Transverse colon (tissue), 4 donors: ENCODE results near the gene LCT. TPM values are rescaled to one million over a fixed set of nuclear protein-coding genes. Genes with fewer than 3 reads are reported as not detected.

Experiments
- DNase-seq: peaks from one replicate; pipeline ENCODE4 v3.0.0-alpha.2; 2019
- H3K27ac ChIP-seq, 4 donors: fragments of 200-600 bp; sonication (generic); 2 replicates each; pipeline ENCODE4 v1.5.1; 2016 to 2018; ENCODE audit warnings: inconsistent platforms in 4 of 4
- H3K27me3 ChIP-seq: fragments of 200-600 bp; sonication (generic); 2 replicates; pipeline ENCODE4 v1.5.1; 2017; ENCODE audit warnings: inconsistent platforms
- H3K36me3 ChIP-seq, 4 donors: fragments of 200-600 bp; sonication (generic); 2 replicates each; pipeline ENCODE4 v1.5.1; 2017 to 2019; ENCODE audit warnings: inconsistent platforms in 4 of 4
- H3K4me1 ChIP-seq, 4 donors: fragments of 200-600 bp; sonication (generic); 2 replicates each; pipeline ENCODE4 v1.5.1; 2017 to 2020; ENCODE audit warnings: inconsistent platforms in 4 of 4
- H3K4me3 ChIP-seq, 4 donors: fragments of 200-600 bp; sonication (generic); 1 replicate in 1 of 4; 2 replicates in 3 of 4; pipeline versions ENCODE4 v1.5.1 to v1.6.1; 2017 to 2019; ENCODE audit warnings: inconsistent platforms in 4 of 4
- H3K9me3 ChIP-seq, 2 donors: fragments of 200-600 bp; sonication (generic); 2 replicates each; pipeline ENCODE4 v1.5.1; 2017 to 2019; ENCODE audit warnings: inconsistent platforms in 2 of 2
- CTCF ChIP-seq, 5 experiments: fragments of 200-600 bp in 3 of 5; fragments of 450-650 bp in 2 of 5; sonication (generic) in 3 of 5; IDR thresholded peaks; 1 replicate in 2 of 5; 2 replicates in 3 of 5; pipeline ENCODE4 v1.5.1; 2016 to 2017; ENCODE audit warnings: antibody characterized with exemption in 5 of 5, inconsistent platforms in 3 of 5, mild to moderate bottlenecking in 2 of 5, moderate library complexity in 1 of 5
- EP300 ChIP-seq: sonication (generic); formaldehyde crosslinking; IDR thresholded peaks from one replicate; pipeline ENCODE4 v1.6.1; 2017; ENCODE audit warnings: antibody characterized with exemption, low read depth
- POLR2A ChIP-seq: fragments of 450-650 bp; IDR thresholded peaks from one replicate; pipeline ENCODE4 v1.6.1; 2016; ENCODE audit warnings: antibody characterized with exemption, mild to moderate bottlenecking, moderate library complexity
- POLR2AphosphoS5 ChIP-seq, 3 donors: sonication (generic); formaldehyde crosslinking; IDR thresholded peaks; one replicate each; pipeline ENCODE4 v1.6.1; 2016; ENCODE audit warnings: antibody characterized with exemption in 3 of 3
- WGBS, 2 donors: methylation state at CpG; one replicate each; pipeline ENCODE4 v1.1.5; 2018; ENCODE audit warnings: low coverage in 1 of 2; 5-methylcytosine and 5-hydroxymethylcytosine counted together
- in situ Hi-C, 4 donors: fragments of 200-750 bp; cut with MboI; loops; one replicate each; pipeline versions ENCODE4 v1.15.0 to v1.15.1; 2017; ENCODE audit warnings: low sequenced_read_pairs in 3 of 4, low pct_ligation_motif_present in 1 of 4, low pct_unique_long_range_greater_than_20kb in 1 of 4
- intact Hi-C: fragments of 100-400 bp; cut with DNase I; formaldehyde crosslinking; loops from one replicate; pipeline ENCODE4 v1.15.1; 2023; ENCODE audit warnings: low total_unique reads
- small RNA-seq, 4 donors: library from RNA; depleted of rRNA; stranded (forward); fragments of <200 nt; gene quantifications; one replicate each; pipeline ENCODE3, GENCODE V24; 2016
- total RNA-seq, 4 donors: library from RNA; depleted of rRNA; stranded (reverse); fragments of >200 nt; gene quantifications; one replicate each; pipeline ENCODE4 v1.1.0, GENCODE V29; 2016

LCT gene
- total RNA-seq, 4 donors from 2014 or later, result 0.32 TPM; not detected in 3

DNA sequence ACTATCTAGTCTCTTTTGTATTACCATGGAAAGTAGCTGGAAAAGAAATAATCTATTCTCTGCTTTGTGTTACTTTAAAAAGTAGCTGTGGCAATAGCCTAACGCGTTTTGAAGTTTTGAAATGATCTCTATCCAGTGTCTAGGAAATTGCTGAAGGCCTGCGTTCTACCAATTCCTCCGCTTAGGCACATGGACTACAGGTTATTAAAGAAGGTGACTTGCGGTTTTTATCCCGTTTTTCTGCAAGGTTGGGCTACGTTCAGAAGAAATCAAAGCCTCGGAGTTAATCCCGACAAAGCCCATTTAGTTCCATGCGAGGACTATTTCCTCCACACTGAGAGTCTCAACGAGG, 96.0 kb downstream of the LCT start:
- in situ Hi-C loops (loop anchor here in 1 of 4 donors (10.0 kb wide), 1 partner anchor 206 kb away; the partner anchor contains the start of genes R3HDM1 and ZRANB3), intact Hi-C loops (loop anchor here (10.0 kb wide), 1 partner anchor 216 kb away; no protein-coding TSS in a partner anchor)
- Histone ChIP-seq H3K4me1 (peaks cover 7 to 26% (median 18%) of the 10 kb centered on the region in 4 donors), H3K4me3 (no peak overlapping the region), H3K9me3 (no peaks in the 10 kb centered on the region), H3K27me3 (no peaks in the 10 kb centered on the region), H3K36me3 (no peaks in the 10 kb centered on the region), H3K27ac (peak overlapping the region; percentile 96 to 100 (median 99))
- 84 to 85% methylated on average over 10 to 11 of the region's 11 CpGs for WGBS, 2 donors
- TF ChIP-seq EP300 (no peak), POLR2A (no peak), POLR2AphosphoS5 (IDR thresholded peaks at IDR 0.05) (no peak), CTCF (IDR thresholded peaks at IDR 0.05) (no peak)
- DNase-seq, result no peak

DNA sequence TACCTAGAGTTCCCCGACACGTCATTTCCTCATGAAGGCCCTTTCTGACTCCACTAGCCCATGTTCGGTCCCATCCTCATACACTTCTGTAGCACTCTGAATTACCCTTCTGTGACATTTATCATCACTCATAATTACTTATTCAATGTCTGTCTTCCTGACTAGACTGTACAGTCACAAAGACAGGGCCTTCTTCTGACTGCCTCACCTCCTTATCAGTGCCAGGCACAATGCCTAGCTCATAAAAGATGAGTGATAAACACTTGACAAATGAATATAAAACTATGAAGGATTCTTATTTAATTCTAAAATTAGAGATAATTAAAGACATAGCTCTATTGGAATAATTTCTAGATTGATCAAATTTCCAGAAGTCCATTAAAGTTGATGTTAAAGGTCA, 96.8 kb downstream of the LCT start:
- peaks cover 7 to 23% (median 18%) of the 10 kb centered on the region in 4 donors for H3K4me1 ChIP-seq
- H3K4me3 ChIP-seq, result no peak overlapping the region
- no peak overlapping the region for H3K27ac ChIP-seq
- in situ Hi-C loops, result loop anchor here in 1 of 4 donors (10.0 kb wide), 1 partner anchor 205 kb away; the partner anchor contains the start of genes R3HDM1 and ZRANB3
- H3K36me3 ChIP-seq, result no peaks in the 10 kb centered on the region
- intact Hi-C loops, result loop anchor here (10.0 kb wide), 1 partner anchor 215 kb away; no protein-coding TSS in a partner anchor
- DNase-seq, result no peak
- H3K27me3 ChIP-seq, result no peaks in the 10 kb centered on the region
- WGBS, 2 donors, result 98 to 100% methylated on average over 3 of the region's 3 CpGs
- TF ChIP-seq CTCF (IDR thresholded peaks at IDR 0.05), result no peak
- TF ChIP-seq EP300, result no peak
- H3K9me3 ChIP-seq, result no peaks in the 10 kb centered on the region

Small RNA genes within 50 kb of the gene (small RNA-seq; reads per million reads assigned to genes)
- gene RF00019, result 0 reads per million in 4 donors

Other genes with a start within 250 kb of the LCT start
- 100 to 1,000 TPM in 1 of 4 donors, 10 to 100 TPM in 3; 54.2 to 101 (median 61.3) TPM for gene UBXN4, start 95.3 kb downstream of the LCT start, total RNA-seq
- gene MCM6, start 39.3 kb upstream of the LCT start, total RNA-seq, result 1 to 10 TPM in 3 of 4 donors, under 1 TPM in 1; 0.37 to 7.9 (median 3.7) TPM
- gene DARS1, start 148.4 kb upstream of the LCT start, total RNA-seq, result 10 to 100 TPM; 20.5 to 42.3 (median 37.4) TPM